ENCODE results near the gene NGEF. TPM values are rescaled to one million over a fixed set of nuclear protein-coding genes. Genes with fewer than 3 reads are reported as not detected.

NGEF gene
- polyA plus RNA-seq, 1 of the 3 experiments (the other 2 are of a cell fraction): 1.4 TPM

GRCh38 chr2:233044974-233045605 is 32.0 kb upstream of the NGEF start:
- Histone ChIP-seq H3K9me3 (no peaks in the 10 kb centered on the region), H3K4me2 (no peak overlapping the region), H3K9ac (no peak overlapping the region), H3K9me2 (no peaks in the 10 kb centered on the region), H3K79me2 (ENCODE audit: insufficient read depth) (no peaks in the 10 kb centered on the region), H4K20me1 (ENCODE audit: insufficient read depth) (no peaks in the 10 kb centered on the region), H3K27ac (ENCODE audit: low read depth in 2 of 2, low read length in 1 of 2) (no peak overlapping the region), H2AFZ (ENCODE audit: low read depth) (no peak overlapping the region), H3K27me3 (ENCODE audit: insufficient read depth) (peaks cover 11% of the 10 kb centered on the region; the same call in 1 of the 2 replicates), H3K36me3 (replicated peaks in 1 of 2; ENCODE audit: control insufficient read depth in 1 of 2, insufficient read depth in 2 of 2, low read length in 1 of 2) (no peaks in the 10 kb centered on the region), H3K4me1 (ENCODE audit: control insufficient read depth in 1 of 2, insufficient read depth in 2 of 2, low read depth in 1 of 2, low read length in 1 of 2) (no peaks in the 10 kb centered on the region), H3F3A (replicated peaks; ENCODE audit: insufficient read depth) (no peaks in the 10 kb centered on the region), H3K4me3 (ENCODE audit: low read depth in 2 of 2, low read length in 1 of 2) (no peak overlapping the region)
- CTCF ChIA-PET: interaction anchor here (0.9 to 1.8 kb wide), 3 partner anchors 8 to 16 kb away, joined by 3 to 19 read pairs (median 4); no protein-coding TSS in a partner anchor
- POLR2A ChIA-PET: interaction anchor here (0.5 kb wide), 1 partner anchor 16 kb away, joined by 3 read pairs; no protein-coding TSS in a partner anchor
- no peak for DNase-seq
- WGBS (ENCODE audit: low lambda C conversion rate): 62% methylated on average over 9 of the region's 9 CpGs
- TF ChIP-seq PBX3 (IDR thresholded peaks at IDR 0.05) (no peak), EZH2phosphoT487 (IDR thresholded peaks at IDR 0.05; ENCODE audit: borderline replicate concordance, low read depth) (no peak), REST (IDR thresholded peaks at IDR 0.05; ENCODE audit: low read depth, low read length) (no peak), GATA2 (CRISPR knock-in tag; IDR thresholded peaks at IDR 0.05) (no peak), NRF1 (IDR thresholded peaks at IDR 0.05; ENCODE audit: low read depth, low read length) (no peak), CTCF (IDR thresholded peaks at IDR 0.05) (no peak), TEAD4 (IDR thresholded peaks at IDR 0.05; ENCODE audit: borderline replicate concordance, insufficient read depth) (no peak), RFX5 (IDR thresholded peaks at IDR 0.05; ENCODE audit: low read length) (no peak), USF1 (IDR thresholded peaks at IDR 0.05; ENCODE audit: borderline replicate concordance, low read depth) (no peak), IRF3 (IDR thresholded peaks at IDR 0.05; ENCODE audit: low read depth, low read length) (no peak), MAX (IDR thresholded peaks at IDR 0.05; ENCODE audit: low read depth) (no peak), MXI1 (IDR thresholded peaks at IDR 0.05; ENCODE audit: low read depth, low read length) (no peak), JUND (IDR thresholded peaks at IDR 0.05) (no peak), TCF12 (IDR thresholded peaks at IDR 0.05) (no peak), FOXM1 (IDR thresholded peaks at IDR 0.05; ENCODE audit: low read depth) (no peak), EP300 (IDR thresholded peaks at IDR 0.05; ENCODE audit: borderline replicate concordance in 1 of 2, low read depth in 1 of 2, low read length in 1 of 2) (no peak), SMC3 (IDR thresholded peaks at IDR 0.05; ENCODE audit: low read depth, low read length) (no peak), ZBTB33 (IDR thresholded peaks at IDR 0.05; ENCODE audit: borderline replicate concordance, low read depth) (no peak), CHD2 (IDR thresholded peaks at IDR 0.05; ENCODE audit: low read length, partially characterized antibody) (no peak)
